ENCODE results near the gene PHAF1.
"Not testable (repeated sequence)": the region's sequence is repeated elsewhere in the genome, so short reads cannot be mapped to it uniquely, and the experiment has no call there.

Gene PHAF1

GRCh38 chr16:67105246-67105645, 4.5 kb upstream of the PHAF1 start:
- DNase-seq (ENCODE audit: low spot score), result no peak

GRCh38 chr16:67105881-67106280, 3.9 kb upstream of the PHAF1 start:
- DNase-seq (ENCODE audit: low spot score), result no peak

GRCh38 chr16:67108489-67108888, 1.3 kb upstream of the PHAF1 start:
- DNase-seq (ENCODE audit: low spot score), result no peak

GRCh38 chr16:67108931-67109406, 772 bp upstream of the PHAF1 start:
- DNase-seq (ENCODE audit: low spot score), result no peak

GRCh38 chr16:67111951-67112444, 2.3 kb downstream of the PHAF1 start:
- DNase-seq (ENCODE audit: low spot score), result no peak

GRCh38 chr16:67112591-67113399, 3.1 kb downstream of the PHAF1 start:
- DNase-seq (ENCODE audit: low spot score), result no peak

- DNase-seq (ENCODE audit: low spot score), result no peak
These were observed 5.1 kb downstream of the PHAF1 start for GRCh38 chr16:67114793-67115192.

GRCh38 chr16:67115639-67116038, 5.9 kb downstream of the PHAF1 start:
- DNase-seq (ENCODE audit: low spot score), result no peak

GRCh38 chr16:67116388-67117311, 6.9 kb downstream of the PHAF1 start:
- no peak for DNase-seq (ENCODE audit: low spot score)

- DNase-seq (ENCODE audit: low spot score), result no peak
These were observed 8.0 kb downstream of the PHAF1 start for GRCh38 chr16:67117716-67118115.

- DNase-seq (ENCODE audit: low spot score), result no peak
These were observed 10.3 kb downstream of the PHAF1 start for GRCh38 chr16:67120025-67120424.

- DNase-seq (ENCODE audit: low spot score), result not testable (repeated sequence)
These were observed 13.1 kb downstream of the PHAF1 start for GRCh38 chr16:67122799-67123198.

- DNase-seq (ENCODE audit: low spot score), result no peak
These were observed 18.7 kb downstream of the PHAF1 start for GRCh38 chr16:67128417-67128816.

GRCh38 chr16:67128887-67129286, 19.1 kb downstream of the PHAF1 start:
- DNase-seq (ENCODE audit: low spot score), result no peak

GRCh38 chr16:67129422-67129821, 19.7 kb downstream of the PHAF1 start:
- no peak for DNase-seq (ENCODE audit: low spot score)

- DNase-seq (ENCODE audit: low spot score), result no peak
These were observed 27.9 kb downstream of the PHAF1 start for GRCh38 chr16:67137605-67138004.

- no peak for DNase-seq (ENCODE audit: low spot score)
These were observed 31.6 kb downstream of the PHAF1 start for GRCh38 chr16:67141391-67141790.

- DNase-seq (ENCODE audit: low spot score), result no peak
These were observed 32.6 kb downstream of the PHAF1 start for GRCh38 chr16:67142342-67142741.

GRCh38 chr16:67144943-67145342, 35.2 kb downstream of the PHAF1 start:
- DNase-seq (ENCODE audit: low spot score), result no peak

- no peak for DNase-seq (ENCODE audit: low spot score)
These were observed 36.0 kb downstream of the PHAF1 start for GRCh38 chr16:67145746-67146145.

GRCh38 chr16:67146523-67147357, 37.0 kb downstream of the PHAF1 start:
- DNase-seq (ENCODE audit: low spot score), result no peak

All from iPS-NIHi11 (cell line).